HG03175 (cell line): ENCODE data around the gene MARCHF2.

Source experiments
- ATAC-seq: cut with Tn5 transposase; IDR thresholded peaks from one replicate; pipeline ENCODE4 v1.9.1; 2021; ENCODE audit warnings: mild to moderate bottlenecking, moderate library complexity; ENCODE audit not compliant: unreplicated experiment

MARCHF2 gene

DNA sequence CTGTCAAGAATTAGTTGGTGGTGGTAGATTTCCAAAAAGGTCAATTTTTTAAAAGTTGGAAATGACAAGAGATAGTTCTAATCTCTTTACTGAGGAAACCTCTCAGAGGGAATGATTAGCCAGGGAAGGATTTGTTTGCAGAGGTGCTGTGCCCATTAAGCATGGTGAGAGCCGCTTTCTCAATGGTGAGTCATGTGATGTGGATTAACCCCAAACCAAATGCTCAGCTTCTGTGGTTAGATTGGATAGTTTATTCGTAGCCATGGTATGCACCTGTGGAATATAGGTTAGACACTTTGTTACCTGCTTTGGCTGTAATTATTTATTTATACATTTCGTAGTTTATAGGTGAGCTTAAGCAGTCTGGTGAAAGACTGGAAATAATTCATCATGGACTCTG is 38.8 kb downstream of the MARCHF2 start:
- no peak for ATAC-seq

DNA sequence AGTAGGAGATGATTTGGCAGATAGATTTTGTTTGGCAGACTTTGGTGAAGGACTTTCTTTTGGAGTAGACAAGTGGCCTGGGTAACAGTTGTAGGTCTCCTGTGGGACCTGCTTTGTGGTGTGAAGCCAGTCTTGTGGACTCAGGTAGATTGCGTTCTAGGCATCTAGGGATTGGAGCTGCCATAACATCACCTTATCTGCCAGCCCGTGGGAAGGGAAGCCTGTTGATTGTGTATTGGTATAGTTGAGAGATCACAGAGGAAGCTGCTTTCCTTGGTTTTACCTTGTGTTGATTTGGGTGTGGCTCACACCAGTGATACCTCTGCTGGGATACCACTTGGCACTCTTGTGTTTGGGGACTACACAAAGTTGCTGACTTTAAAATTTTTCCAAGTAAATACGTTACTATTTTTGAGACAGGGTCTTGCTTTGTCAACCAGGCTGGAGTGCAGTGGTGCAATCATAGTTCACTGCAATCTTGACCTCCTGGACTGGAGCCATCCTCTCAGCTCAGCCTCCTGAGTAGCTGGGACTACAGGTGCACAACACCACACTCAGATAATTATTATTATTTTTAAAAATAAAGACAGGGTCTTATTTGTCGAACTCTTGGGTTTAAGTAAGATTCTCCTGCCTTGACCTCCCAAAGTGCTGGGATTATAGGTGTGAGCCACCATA is 39.5 kb downstream of the MARCHF2 start:
- no peak for ATAC-seq

DNA sequence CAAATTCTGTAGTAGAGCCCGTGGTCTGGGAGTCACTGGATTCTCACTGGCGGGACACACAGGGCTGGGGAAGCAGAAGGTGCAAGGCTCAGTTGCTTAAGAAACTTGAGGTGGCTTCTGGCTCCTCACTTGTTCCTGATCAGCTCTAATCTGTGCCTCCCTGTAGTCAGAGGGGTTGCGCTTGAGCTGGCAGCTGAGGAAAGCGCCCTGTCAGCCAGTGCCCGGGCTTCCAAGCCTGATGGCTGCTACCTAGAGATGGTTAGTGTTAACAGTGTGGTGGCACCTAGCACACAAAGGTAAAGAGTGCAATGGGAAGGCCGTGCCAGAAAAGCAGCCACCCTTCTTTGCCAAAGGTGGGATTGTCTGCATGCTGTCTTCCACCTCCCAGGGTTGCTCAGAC is 40.5 kb downstream of the MARCHF2 start:
- ATAC-seq: no peak

DNA sequence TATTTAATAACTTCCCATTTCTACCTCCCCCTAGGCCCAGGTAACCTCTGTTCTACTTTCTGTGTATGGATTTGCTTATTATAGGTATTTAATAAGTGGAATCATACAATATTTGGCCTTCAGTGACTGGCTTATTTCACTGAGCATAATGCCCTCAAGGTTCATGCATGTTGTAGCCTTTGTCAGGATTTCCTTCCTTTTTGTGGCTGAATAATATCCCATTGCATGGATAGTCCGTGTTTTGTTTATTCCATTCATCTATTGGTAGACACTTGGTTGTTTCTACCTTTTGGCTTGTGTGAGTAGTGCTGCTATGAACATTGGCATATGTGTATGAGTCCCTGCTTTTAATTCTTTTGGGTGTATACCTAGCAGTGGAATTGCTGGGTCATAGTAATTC is 41.1 kb downstream of the MARCHF2 start:
- ATAC-seq: no peak

DNA sequence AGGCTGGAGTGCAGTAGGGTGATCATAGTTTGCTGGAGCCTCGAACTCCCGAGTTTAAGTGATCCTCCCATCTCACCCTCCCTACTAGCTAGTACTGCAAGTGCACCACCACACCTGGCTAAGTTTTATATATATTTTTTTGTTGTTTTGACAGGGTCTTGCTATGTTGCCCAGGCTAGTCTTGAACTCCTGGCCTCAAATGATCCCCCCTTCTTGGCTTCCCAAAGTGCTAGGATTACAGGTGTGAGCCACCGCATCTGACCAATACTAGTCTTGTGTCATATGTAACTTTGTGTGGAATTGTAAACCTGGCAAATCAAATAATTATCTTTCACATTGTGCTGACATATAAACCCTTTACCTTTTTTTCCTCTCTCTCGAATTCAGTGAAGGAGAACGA is 41.9 kb downstream of the MARCHF2 start:
- no peak for ATAC-seq

DNA sequence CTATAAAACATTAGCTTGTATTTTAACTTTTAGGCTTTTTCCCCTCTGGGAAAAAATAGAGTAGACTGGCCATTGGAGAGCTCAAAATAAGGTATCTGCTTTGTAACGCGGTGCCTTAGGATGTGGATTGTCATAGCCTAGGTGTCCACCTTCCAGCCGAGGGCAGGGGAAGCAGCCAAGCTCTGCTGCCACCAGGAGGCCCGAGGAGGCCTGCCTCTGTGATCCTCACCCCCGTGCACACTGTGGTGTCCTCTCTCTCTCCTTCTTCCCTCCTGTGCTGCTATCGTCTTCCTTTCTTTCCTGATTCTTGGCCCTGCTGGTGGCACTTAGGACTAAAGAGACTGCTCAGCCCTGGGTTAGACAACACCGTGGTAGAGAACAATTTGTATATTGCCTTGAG is 43.0 kb downstream of the MARCHF2 start:
- ATAC-seq: no peak

DNA sequence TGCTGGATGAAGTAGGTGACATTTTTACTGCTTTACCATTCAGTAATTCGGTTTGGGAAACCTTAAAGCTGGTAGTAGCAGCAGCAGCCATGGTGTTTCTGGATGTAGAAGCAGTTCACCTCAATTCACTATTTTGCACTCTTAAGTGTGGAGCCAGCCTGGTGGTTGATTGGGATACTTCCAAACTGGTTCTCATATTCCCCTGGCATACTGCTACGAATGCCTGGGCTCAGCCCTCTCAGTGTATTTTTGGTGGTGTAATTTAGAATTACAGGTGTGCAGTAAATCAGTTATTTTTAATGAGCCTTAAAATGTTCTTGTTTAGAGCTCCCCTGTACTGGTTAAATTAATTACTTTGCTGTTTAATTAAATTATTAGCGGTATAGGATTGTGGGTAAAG is 44.1 kb downstream of the MARCHF2 start:
- no peak for ATAC-seq

DNA sequence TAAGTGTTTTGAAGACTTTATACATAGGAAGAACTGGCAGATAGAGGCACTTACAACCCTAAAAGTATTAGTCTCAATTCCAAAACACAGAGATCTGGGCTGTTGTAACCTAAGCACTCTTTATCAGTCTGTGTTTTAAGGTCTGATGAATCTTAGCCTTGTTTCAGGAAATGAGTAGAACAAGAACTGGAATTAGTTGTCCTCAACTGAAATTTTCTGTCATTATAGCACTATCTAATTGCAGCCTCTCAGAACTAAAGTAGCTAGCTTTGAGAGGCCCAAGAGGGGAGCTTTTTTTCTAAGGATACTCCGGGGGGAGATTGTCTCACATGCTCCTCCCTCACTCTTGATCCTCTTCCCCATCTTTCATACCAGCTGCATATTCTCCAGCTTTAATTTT is 44.7 kb downstream of the MARCHF2 start:
- ATAC-seq: no peak

DNA sequence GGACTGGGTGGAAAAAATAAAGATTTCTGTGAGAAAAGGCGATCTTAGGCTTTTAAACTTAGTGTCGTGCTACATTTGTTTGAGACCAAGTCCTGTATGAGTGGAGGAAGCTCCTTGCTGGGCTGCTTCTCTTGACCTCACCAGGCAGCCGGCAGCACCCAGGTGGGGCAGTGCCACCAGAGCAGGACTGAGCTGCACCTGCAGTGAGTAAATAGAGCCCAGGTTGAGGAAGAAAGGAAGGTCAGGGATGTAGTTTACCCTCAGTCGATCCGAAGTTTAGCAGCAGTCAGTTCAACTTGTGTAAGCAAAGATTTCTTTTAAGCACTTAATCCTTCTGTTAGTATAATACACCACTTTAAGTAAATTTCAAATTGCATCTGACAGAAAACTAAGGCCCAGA is 45.3 kb downstream of the MARCHF2 start:
- no peak for ATAC-seq

DNA sequence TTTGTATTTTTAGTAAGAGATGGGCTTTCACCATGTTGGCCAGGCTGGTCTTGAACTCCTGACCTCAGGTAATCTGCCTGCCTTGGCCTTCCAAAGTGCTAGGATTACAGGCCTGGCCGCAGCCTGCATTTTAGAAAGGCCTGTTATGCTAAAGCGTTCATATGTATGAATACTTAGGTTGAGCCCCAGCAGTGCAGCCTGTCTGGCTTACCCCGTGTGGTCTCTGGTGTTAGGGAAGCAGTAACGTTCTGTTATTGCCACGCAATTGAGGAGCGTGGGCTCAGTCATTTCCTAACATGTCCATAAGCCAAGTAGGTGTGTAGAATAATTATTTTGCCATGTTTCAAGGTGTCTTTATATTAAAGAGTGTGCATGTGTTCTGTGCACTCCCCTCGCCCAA is 46.0 kb downstream of the MARCHF2 start:
- no peak for ATAC-seq

DNA sequence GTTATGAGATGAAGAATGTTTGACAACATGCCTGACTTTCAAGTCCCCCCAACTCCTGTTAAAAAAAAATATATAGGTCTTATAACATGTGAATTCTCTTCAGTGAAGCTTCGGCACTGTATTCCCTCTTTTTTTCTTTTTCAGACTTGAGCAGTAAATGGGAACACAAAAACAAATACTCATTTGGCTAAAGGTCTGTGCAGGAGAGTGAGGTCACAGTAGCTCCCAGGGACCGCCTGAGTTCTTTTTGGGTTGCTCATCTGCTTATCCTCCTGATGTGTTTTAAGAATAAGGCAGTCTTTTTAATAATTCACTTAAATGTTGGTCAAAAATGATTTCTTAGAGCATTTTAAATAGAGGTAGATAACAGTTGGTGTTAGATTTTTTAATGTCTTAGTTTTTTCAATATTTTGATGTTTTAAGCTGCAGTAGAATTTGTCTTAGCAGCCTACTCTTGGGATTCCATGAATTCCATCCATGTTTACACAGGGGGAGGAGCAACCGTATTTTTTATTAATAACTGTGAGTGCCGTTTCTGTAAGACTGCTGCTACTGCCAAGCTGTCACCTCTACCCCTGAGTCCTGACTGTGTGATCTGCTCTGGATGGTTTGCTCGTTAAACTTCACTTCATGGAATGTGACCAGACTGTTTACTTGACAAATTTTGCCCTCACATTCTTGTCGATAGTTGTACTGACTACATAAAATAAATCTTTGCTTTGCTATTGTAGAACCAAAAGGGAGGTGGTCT is 46.6 kb downstream of the MARCHF2 start:
- ATAC-seq: no peak

DNA sequence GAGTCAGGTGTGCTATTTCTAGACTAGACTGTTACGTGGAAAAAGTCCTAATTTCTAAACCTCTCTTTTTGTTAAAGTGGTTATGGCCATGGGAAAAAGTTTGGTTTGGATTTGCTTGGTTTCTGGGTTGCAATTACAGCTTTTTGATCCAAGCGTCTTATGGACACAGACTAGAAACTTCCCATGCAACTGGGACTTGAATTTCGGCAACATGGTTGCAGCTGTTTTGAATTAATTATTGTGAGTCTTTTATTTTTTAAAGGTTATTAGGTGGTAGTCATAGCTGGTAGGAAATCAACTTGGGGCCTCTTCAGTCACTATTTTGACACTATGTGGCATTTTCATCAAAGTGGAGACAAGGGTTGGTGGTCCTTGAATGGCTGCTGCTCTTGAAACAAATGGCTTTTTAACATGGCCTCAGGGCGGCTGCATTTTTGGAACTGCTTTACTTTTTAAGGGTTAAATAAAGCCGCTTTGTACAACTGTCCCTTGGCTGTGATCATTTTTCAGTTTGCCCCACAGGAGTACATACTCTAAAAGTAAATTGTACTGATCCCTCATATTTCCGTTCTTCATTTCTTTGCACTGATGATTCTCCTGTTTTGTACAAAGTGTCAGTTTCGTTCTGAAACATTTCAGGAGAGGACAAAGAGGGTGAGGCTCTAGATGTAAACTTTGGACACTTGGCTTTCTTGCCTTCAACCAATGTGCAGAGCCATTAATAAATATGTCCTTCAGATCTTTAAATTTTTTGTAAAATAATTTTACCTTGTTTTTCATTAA is 47.6 kb downstream of the MARCHF2 start:
- no peak for ATAC-seq

DNA sequence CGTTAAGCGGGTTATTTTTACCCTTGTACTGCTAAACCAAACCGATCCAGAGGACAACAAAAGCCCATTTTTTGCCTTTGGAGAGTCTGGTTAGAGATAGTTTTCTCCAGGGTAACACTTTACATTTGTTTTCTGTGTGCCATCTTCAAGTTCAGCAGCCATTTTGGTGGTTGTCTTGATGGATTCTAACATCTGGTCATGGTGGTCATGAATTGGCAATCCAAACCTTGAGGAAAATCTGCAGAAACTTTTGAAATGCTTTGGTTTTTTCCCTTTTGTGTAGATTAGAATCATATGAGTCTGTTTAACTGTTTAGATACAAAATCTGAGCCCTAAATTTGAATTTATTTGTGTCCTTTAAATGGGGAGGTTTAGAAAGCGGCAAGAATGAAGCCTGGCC is 48.3 kb downstream of the MARCHF2 start:
- no peak for ATAC-seq

DNA sequence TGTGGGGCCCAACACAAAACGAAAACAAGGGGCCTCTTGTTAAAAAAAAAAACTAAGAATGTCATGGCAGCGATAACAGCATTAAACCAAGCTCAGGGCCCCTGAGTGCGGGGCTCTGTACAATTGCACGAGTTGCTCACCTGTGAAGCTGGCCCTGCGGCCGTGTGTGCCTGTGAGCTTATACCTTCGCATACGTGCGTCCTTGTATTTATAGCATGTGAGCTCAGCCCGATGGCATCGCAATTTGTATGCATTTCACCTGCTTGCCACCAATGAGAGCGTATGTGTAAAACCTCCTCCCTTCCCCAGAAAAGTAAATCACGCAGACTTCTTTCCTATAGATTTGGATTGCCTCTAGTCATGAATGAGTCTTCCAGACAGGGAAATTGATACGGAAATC is 48.8 kb downstream of the MARCHF2 start:
- ATAC-seq: no peak

DNA sequence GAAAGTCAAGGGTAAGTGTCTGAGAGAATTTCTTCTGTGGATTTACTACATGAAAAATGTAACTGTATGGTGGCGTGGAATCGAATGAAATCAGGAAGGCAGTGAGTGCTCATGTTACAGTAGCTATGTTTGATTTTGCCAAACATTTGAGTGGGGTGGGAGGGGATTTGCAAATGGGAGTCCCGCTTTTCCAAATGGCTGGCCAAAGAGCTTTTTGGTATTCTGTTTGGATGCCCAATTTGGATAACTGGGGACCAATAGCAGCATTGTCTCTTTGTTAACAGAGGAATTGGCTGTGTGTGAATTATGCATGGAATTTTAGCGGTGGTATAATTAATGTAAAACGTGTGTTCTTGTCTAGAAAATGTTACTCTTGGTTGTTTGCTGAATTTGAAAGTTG is 49.5 kb downstream of the MARCHF2 start:
- ATAC-seq: no peak

DNA sequence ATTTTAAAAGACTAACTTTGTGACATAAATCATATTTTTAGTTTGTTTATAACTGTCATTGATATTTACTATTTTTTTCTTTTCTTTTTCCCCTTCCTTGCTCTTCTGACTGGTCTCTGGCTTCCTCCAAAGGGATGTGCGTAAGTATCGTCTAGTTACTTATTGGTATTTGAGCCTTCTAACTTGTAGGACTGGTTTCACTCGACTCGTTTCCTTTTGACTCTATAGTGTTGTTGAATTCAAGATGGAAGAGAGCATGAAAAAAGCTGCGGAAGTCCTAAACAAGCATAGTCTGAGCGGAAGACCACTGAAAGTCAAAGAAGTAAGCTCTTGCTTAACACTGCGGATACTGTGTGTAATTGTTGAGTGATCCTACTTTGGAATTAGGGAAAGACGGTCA is 50.3 kb downstream of the MARCHF2 start:
- ATAC-seq: no peak

DNA sequence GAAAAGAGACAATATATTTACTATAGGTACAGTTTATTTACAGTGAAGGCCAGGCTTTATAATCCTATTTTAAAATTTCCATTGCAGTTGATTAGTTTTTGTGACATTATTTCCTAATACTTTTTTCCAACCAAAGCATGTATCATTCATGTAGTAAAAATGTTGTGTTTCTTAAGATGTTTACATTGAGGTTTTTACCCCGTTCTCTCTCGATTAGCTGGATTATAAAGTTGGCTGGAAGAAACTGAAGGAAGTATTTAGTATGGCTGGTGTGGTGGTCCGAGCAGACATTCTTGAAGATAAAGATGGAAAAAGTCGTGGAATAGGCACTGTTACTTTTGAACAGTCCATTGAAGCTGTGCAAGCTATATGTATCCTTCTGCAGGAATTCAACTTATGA is 52.9 kb downstream of the MARCHF2 start:
- no peak for ATAC-seq

DNA sequence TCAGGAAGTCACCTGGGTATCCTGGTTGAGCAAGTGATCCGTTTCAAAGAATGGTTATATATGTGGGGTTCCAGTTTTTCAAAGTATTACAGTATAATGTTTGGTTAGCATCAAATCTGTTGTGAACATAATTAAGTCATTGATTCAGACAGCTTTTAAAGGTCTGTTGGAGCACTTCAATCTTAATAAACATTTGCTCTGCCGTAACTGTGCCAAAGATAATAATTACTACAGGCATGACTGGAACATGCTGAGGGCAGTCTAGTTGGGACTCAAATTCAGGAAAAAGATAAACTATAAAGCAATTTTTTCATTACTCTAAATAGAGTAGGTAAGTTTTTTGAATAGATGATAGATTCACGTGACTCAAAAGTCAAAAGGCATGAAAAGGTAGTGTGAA is 55.0 kb downstream of the MARCHF2 start:
- no peak for ATAC-seq

DNA sequence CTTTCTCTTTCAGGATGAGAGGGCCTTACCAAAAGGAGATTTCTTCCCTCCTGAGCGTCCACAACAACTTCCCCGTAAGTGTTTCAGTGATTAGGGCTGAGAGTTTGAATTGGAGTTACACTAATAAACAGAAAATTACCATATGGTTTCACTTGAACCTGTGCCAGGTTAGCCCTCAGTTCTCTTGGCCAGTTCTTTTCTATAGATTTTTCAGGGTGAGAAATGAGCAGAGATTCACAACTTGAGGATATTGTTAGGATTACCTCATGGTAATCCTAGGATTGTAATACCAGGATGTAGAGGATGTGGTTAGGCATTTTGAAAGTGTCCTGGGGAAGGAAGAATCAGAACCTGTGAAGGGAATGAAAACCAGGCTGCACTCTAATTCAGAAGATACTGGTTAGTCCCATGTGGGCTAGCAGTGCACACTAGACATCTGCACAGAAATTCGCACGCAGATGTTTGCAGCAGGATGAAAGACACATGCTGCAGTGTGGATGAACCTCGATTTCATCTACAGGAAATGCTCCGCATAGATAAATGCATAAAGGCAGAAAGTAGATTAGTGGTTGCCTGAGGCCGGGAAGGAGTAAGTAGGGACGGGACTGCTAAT is 55.8 kb downstream of the MARCHF2 start:
- ATAC-seq: no peak

DNA sequence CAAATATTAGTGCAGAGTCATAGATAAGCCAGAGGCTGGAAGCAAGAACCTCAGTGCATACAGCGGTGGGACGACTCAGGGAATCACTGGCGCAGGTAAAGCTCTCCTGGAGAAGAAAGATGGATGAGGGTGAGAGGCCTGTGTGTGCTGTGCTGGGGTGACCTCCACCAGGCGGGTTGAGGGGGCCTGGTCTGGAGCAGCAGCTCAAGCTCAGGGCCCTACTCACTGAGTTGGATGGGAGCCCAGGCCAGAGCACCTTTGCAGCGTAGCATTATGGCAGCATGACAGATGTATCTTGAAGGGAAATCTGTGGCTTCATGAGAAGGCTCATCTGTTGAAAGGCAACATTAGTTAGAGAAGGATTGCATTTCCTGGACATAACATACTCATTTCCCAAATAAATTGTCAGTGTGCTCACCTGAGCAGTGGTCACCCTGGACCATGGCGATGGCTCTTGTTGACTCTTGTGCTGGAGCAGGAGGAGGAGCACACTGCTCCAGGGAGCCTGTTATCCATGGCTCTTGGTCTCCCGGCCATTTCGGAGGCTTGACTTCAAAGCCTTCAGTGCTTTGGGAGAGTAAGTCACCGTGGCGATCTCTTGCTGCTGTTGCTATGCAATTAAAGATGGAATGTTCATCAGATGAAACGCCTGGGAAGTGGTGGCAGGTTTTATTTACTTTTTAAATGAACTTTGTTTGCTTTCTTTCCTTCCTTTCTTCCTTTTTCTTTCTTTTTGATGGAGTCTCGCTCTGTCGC is 56.7 kb downstream of the MARCHF2 start:
- ATAC-seq: no peak
